Vagina (tissue), 2 donors: ENCODE results near the gene RABGAP1L. TPM values are rescaled to one million over a fixed set of nuclear protein-coding genes. Genes with fewer than 3 reads are reported as not detected.
A peak's percentile ranks its signal among the peaks of the same experiment; 100 is the strongest.

Experiments
- DNase-seq, 2 donors: peaks; one replicate each; pipeline ENCODE4 v3.0.0-alpha.2; 2017; ENCODE audit errors: extremely low spot score in 2 of 2
- H3K27ac ChIP-seq: fragments of 200-600 bp; sonication (generic); one replicate; pipeline ENCODE4 v1.5.1; 2019
- H3K27me3 ChIP-seq: fragments of 200-600 bp; sonication (generic); one replicate; pipeline ENCODE4 v1.5.1; 2019
- H3K36me3 ChIP-seq, 2 donors: fragments of 200-600 bp; sonication (generic); one replicate each; pipeline ENCODE4 v1.5.1; 2017 to 2019
- H3K4me1 ChIP-seq: fragments of 200-600 bp; sonication (generic); one replicate; pipeline ENCODE4 v1.5.1; 2019
- H3K4me3 ChIP-seq, 2 donors: fragments of 200-600 bp; sonication (generic); 1 replicate in 1 of 2; 2 replicates in 1 of 2; pipeline ENCODE4 v1.5.1; 2016 to 2019
- H3K9me3 ChIP-seq: fragments of 200-600 bp; sonication (generic); one replicate; pipeline ENCODE4 v1.5.1; 2019
- CTCF ChIP-seq, 3 experiments: fragments of 450-650 bp in 2 of 3; fragments of 200-600 bp in 1 of 3; sonication (generic) in 1 of 3; IDR thresholded peaks; one replicate each; pipeline ENCODE4 v1.5.1; 2017 to 2019; ENCODE audit warnings: antibody characterized with exemption in 3 of 3, mild to moderate bottlenecking in 2 of 3, moderate library complexity in 2 of 3
- POLR2A ChIP-seq, 2 donors: fragments of 450-650 bp; IDR thresholded peaks; one replicate each; pipeline ENCODE4 v1.6.1; 2017; ENCODE audit warnings: antibody characterized with exemption in 2 of 2, mild to moderate bottlenecking in 2 of 2, moderate library complexity in 2 of 2
- POLR2AphosphoS5 ChIP-seq, 2 donors: sonication (generic); formaldehyde crosslinking; IDR thresholded peaks; one replicate each; pipeline ENCODE4 v1.9.0; 2017; ENCODE audit warnings: antibody characterized with exemption in 2 of 2, mild to moderate bottlenecking in 2 of 2, low read depth in 1 of 2; ENCODE audit not compliant: insufficient read depth in 1 of 2
- intact Hi-C: fragments of 100-400 bp; cut with DNase I; formaldehyde crosslinking; loops from one replicate; pipeline ENCODE4 v1.15.1; 2023
- total RNA-seq: library from RNA; depleted of rRNA; stranded (reverse); fragments of >200 nt; gene quantifications from one replicate; pipeline ENCODE4 v1.2.3, GENCODE V29; 2016

Gene RABGAP1L
- total RNA-seq, 1 donor from 2014 or later = 40.0 TPM

DNA sequence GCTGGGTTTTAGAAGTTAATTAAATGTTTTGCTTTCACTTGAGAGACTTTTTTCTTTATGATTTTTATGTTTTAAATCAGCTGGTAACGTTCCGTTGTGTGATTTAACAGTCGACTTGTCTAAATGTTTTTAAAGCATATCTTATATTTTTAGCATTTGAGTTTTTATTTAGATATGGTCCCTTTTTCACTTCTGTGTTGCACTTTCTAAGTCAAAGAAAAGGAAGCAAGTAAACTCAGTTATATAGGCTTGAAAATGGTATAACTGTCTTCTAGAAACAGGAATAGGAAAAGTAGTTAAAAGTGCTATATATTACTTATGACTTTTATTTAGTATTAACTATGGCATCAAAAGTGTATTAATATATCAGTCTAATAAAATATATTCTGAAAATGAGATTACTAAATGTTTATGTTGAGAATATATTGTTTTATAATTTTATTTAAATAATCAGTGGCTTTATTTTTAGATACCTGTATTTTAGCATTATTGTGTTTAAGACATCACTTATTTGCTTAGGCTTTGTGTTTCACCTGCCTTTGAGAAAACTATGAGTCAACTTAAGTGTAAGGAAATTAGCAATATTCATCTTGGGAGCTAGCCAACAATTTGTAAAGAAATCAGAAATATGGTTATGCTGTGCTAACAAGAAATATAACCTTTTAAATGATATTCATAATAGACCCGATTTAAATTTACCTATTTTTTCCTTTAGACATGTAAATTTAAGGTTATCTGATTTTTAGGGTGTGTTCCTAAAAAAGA lies 60.5 kb downstream of the RABGAP1L start:
- Histone ChIP-seq H3K27me3 (no peaks in the 10 kb centered on the region), H3K4me1 (no peaks in the 10 kb centered on the region), H3K4me3 (no peak overlapping the region), H3K27ac (no peak overlapping the region), H3K9me3 (no peaks in the 10 kb centered on the region), H3K36me3 (peaks cover 0 to 11% of the 10 kb centered on the region in 2 donors)
- no peak for TF ChIP-seq CTCF (IDR thresholded peaks at IDR 0.05)
- no peak for TF ChIP-seq POLR2AphosphoS5 (IDR thresholded peaks at IDR 0.05; ENCODE audit: insufficient read depth in 1 of 2, low read depth in 1 of 2)
- no peak for TF ChIP-seq POLR2A (IDR thresholded peaks at IDR 0.05)
- intact Hi-C loops = no loop called here
- DNase-seq = no peak

DNA sequence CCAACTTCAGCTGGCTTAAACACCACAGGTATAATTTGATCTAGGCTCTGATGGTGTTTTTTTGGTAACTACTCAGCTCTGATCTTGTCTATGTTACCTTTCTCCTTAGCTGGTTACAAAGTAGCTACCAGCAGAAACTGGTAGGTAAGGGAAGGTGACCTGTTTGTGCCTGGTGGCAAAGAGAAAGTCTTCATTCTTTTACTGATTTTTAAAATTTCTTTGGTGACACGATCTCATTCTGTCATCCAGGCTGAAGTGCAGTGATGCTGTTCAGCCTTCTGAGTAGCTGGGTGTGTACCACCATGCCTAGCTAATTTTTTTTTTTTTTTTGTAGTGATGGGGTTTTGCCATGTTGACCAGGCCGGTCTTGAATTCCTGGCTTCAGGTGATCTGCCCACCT lies 62.4 kb downstream of the RABGAP1L start:
- Histone ChIP-seq H3K36me3 (peaks cover 0 to 11% of the 10 kb centered on the region in 2 donors), H3K27me3 (no peaks in the 10 kb centered on the region), H3K4me1 (no peaks in the 10 kb centered on the region), H3K9me3 (no peaks in the 10 kb centered on the region), H3K27ac (no peak overlapping the region), H3K4me3 (no peak overlapping the region)
- no peak for TF ChIP-seq POLR2A (IDR thresholded peaks at IDR 0.05)
- no peak for TF ChIP-seq POLR2AphosphoS5 (IDR thresholded peaks at IDR 0.05; ENCODE audit: insufficient read depth in 1 of 2, low read depth in 1 of 2)
- no peak for TF ChIP-seq CTCF (IDR thresholded peaks at IDR 0.05)
- DNase-seq = no peak
- intact Hi-C loops = no loop called here

GRCh38 chr1:174222166-174222949 lies 63.0 kb downstream of the RABGAP1L start:
- intact Hi-C loops = no loop called here
- H3K4me3 ChIP-seq = no peak overlapping the region
- H3K9me3 ChIP-seq = no peaks in the 10 kb centered on the region
- H3K36me3 ChIP-seq = peaks cover 0 to 11% of the 10 kb centered on the region in 2 donors
- peak in 1 of 2 donors; percentile 65 for TF ChIP-seq POLR2AphosphoS5 (IDR thresholded peaks at IDR 0.05; ENCODE audit: insufficient read depth in 1 of 2, low read depth in 1 of 2)
- no peak for TF ChIP-seq CTCF (IDR thresholded peaks at IDR 0.05)
- no peak for TF ChIP-seq POLR2A (IDR thresholded peaks at IDR 0.05)
- no peaks in the 10 kb centered on the region for H3K4me1 ChIP-seq
- H3K27ac ChIP-seq = no peak overlapping the region
- no peak for DNase-seq
- H3K27me3 ChIP-seq = no peaks in the 10 kb centered on the region

DNA sequence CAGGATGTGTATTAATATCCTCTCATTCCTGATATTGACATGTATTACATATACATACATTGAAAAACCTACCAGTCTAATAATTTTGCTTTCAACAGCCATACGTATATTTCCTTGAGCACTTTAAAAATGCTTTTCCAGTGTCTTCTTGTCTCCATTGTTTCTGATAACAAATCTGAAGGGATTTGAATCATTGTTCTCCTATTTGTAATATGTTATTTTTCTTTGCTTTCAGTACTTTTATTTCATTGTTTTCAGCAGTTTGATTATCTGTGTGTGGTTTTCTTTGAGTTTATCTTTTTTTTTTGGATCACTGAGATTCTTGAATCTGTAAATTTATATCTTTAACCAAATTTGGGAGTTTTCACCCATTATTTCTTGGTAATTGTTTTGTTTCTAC lies 65.3 kb downstream of the RABGAP1L start:
- no peak for DNase-seq
- H3K36me3 ChIP-seq = peaks cover 0 to 11% of the 10 kb centered on the region in 2 donors
- H3K9me3 ChIP-seq = no peaks in the 10 kb centered on the region
- no peaks in the 10 kb centered on the region for H3K27me3 ChIP-seq
- H3K4me3 ChIP-seq = no peak overlapping the region
- H3K27ac ChIP-seq = no peak overlapping the region
- TF ChIP-seq POLR2AphosphoS5 (IDR thresholded peaks at IDR 0.05; ENCODE audit: insufficient read depth in 1 of 2, low read depth in 1 of 2) (no peak), CTCF (IDR thresholded peaks at IDR 0.05) (no peak), POLR2A (IDR thresholded peaks at IDR 0.05) (no peak)
- intact Hi-C loops = no loop called here
- H3K4me1 ChIP-seq = no peaks in the 10 kb centered on the region
